Stimulated activated effector memory CD8-positive, alpha-beta T cell treated with anti-CD3 and anti-CD28 coated beads, Interleukin-12 subunit alpha, Interleukin-12 subunit beta, amount 100 ng/mL, for 72 hours (primary cell): ENCODE measurements around the gene TMEM59.
"Not testable (repeated sequence)": the region's sequence is repeated elsewhere in the genome, so short reads cannot be mapped to it uniquely, and the experiment has no call there.

Experiments
- ATAC-seq: fragments of 150-1000 bp; cut with Tn5 transposase; 2 replicates; pipeline ENCODE4 v1.10.0; 2021
- DNase-seq, 2 donors: peaks; one replicate each; pipeline ENCODE4 v3.0.0; 2021 to 2022; ENCODE audit warnings: low spot score in 2 of 2
- H3K27ac Mint-ChIP-seq: one replicate; pipeline ENCODE4 v1.8.0; 2022; ENCODE audit warnings: mild to moderate bottlenecking, mixed read lengths
- H3K36me3 Mint-ChIP-seq: one replicate; pipeline ENCODE4 v1.8.0; 2022; ENCODE audit warnings: mild to moderate bottlenecking, mixed read lengths
- H3K4me1 Mint-ChIP-seq: one replicate; pipeline ENCODE4 v1.8.0; 2022; ENCODE audit warnings: mixed read lengths
- H3K4me3 Mint-ChIP-seq: one replicate; pipeline ENCODE4 v1.8.0; 2022; ENCODE audit warnings: mild to moderate bottlenecking, mixed read lengths
- H3K9me3 Mint-ChIP-seq: one replicate; pipeline ENCODE4 v1.8.0; 2022; ENCODE audit warnings: mixed read lengths

TMEM59 gene

DNA sequence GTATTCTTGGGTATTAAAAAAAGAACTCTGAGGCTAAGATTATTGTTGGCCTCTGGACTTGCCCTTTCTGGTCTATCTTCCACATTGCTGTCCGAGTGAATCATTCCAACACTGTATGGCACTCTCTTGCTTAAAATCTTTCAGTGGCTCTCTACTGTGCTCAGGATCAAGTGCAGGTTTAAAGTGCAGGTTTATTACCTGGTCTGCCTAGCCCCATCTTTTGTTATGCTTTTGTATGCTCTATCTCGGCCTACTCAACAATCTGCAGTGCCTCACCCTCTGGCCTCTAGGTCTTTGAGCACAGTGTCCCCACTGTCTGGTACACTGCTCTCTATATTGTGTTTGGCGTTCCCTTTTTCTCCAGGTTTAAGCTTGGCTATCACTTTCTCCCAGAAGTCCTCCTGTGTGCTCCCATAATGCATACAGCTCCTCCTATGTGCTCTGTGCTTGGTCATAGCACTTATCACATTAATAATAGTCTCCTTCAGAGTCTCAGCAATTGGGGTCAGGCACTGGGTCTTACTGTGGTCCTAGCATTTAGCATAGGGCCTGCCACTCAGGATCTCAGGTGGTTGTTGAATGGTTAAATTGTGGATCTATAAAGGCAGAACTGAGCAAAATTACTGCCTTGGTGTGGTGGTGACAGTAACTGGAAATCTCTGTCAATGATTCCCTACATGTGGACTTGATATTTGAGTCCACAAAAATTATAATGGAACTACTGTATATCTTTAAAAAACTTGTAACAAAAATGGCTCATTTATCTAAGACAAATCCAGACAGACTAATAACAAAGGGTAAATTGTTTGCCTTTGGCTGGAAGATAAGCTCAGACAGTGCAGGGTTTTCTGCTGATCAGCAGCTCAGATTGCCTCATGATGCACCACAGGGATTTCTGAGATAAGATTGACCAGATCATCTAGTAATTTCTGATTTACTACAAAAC, 24.4 kb downstream of the TMEM59 start:
- Mint-ChIP-seq H3K36me3 (peaks cover 55% of the 10 kb centered on the region), H3K27ac (peak overlapping the region; percentile 38), H3K4me1 (peaks cover 4% of the 10 kb centered on the region), H3K4me3 (no peak overlapping the region), H3K9me3 (no peaks in the 10 kb centered on the region)
- ATAC-seq (no peak), DNase-seq (no peak)

DNA sequence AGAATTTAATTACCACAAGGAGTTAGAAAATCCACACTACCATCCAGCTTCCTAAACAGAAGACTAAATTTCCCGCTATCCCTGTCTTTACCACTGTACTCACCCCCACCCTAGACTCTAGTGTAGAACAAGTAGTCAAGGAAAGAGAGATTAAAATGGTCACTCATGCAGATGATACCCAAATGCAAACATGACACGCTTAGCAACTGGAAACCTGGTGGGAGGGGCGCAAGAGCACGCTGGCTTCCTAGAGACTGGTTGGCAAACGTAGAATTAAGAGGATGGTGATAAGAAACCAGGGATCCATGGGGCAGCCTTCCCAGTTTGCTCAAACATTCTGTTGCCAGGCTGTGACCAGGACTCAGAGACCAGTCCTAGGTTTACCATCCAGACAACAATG, 25.2 kb downstream of the TMEM59 start:
- H3K4me3 Mint-ChIP-seq, result no peak overlapping the region
- no peaks in the 10 kb centered on the region for H3K9me3 Mint-ChIP-seq
- DNase-seq (no peak), ATAC-seq (no peak)
- peaks cover 4% of the 10 kb centered on the region for H3K4me1 Mint-ChIP-seq
- peaks cover 48% of the 10 kb centered on the region for H3K36me3 Mint-ChIP-seq
- H3K27ac Mint-ChIP-seq, result peak overlapping the region; percentile 2

DNA sequence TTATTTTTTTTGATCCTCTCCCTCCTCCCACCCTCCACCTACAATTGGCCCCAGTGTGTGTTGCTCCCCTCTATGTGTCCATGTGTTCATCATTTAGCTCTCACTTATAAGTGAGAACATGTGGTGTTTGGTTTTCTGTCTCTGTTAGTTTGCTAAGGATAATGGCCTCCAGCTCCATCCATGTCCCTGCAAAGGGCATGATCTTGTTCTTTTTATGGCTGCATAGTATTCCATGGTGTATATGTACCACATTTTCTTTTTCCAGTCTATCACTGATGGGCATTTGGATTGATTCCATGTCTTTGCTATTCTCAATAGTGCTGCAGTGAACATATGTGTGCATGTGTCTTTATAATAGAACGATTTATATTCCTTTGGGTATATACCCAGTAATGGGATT, 28.2 kb downstream of the TMEM59 start:
- H3K4me1 Mint-ChIP-seq, H3K4me3 Mint-ChIP-seq, ATAC-seq, H3K27ac Mint-ChIP-seq, DNase-seq, H3K9me3 Mint-ChIP-seq: not testable (repeated sequence)
- peaks cover 18% of the 10 kb centered on the region for H3K36me3 Mint-ChIP-seq

DNA sequence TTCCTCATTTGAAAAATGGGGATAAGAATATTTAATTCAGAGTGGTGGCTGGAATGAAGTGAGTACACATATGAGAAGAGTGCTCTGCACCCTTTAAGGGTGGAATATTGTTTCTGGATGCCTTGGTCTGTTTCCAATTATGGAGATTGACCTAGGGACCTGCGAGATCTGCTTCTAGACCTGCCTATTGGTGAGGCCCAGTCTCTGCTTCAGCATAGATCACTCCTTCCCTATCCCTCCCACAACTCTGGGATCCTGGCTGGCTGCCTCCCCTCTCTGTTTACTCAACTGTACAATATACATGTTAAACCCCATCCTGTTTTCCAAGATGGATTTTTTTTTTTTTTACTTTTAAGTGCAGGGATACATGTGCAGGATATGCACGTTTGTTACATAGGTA, 28.6 kb downstream of the TMEM59 start:
- peaks cover 4% of the 10 kb centered on the region for H3K4me1 Mint-ChIP-seq

DNA sequence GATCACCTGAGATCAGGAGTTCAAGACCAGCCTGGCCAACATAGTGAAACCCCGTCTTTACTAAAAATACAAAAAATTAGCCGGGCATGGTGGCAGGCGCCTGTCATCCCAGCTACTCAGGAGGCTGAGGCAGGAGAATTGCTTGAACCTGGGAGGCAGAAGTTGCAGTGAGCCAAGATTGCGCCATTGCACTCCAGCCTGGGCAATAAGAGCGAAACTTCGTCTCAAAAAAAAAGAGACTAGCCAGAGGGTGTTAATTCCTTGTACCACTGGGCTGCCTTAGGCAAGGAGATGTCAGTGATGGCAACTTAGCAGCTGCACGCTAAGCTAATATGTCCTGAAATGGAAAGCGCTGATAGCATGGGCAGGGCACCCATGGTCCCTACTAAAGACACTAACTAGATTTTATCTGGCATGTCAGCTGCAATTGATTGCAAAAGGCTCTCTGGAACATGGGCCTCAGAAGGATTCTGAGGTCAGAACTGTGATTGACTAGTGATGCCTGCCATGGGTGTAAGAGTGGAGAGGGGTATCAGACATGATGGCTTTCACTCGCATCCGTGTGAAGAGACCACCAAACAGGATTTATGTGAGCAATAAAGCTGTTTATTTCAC, 33.3 kb downstream of the TMEM59 start:
- not testable (repeated sequence) for H3K27ac Mint-ChIP-seq, ATAC-seq, H3K9me3 Mint-ChIP-seq, H3K4me3 Mint-ChIP-seq, H3K36me3 Mint-ChIP-seq, H3K4me1 Mint-ChIP-seq
- peak in 1 of 2 donors; percentile 26 for DNase-seq

More for the DNA sequence above, 28.6 kb downstream of the TMEM59 start:
- Mint-ChIP-seq H3K36me3 (peaks cover 13% of the 10 kb centered on the region), H3K27ac (no peak overlapping the region), H3K4me3 (no peak overlapping the region), H3K9me3 (no peaks in the 10 kb centered on the region)
- DNase-seq (no peak), ATAC-seq (no peak)

DNA sequence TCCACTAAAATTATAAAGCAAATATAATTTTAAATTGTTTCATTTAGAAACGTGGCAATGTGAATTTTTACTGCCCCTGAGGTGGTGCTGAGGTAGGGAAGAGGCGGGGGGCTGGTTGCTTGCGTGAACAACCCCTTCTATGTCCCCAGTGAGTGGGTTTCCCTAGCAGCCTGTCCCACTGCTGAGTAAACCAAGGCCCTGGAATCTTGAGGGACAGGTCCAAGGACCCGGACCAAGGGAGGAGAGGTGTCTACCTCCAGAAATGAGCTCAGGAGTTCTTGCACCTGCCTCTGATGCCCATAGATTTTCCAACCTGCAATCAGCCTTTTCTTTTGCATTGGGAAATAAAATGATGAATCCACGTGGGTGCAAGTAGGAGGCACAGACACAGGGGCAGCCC, 34.4 kb downstream of the TMEM59 start:
- Mint-ChIP-seq H3K4me1 (no peaks in the 10 kb centered on the region), H3K9me3 (no peaks in the 10 kb centered on the region), H3K36me3 (no peaks in the 10 kb centered on the region), H3K27ac (no peak overlapping the region), H3K4me3 (no peak overlapping the region)
- ATAC-seq, result no peak
- DNase-seq, result no peak

DNA sequence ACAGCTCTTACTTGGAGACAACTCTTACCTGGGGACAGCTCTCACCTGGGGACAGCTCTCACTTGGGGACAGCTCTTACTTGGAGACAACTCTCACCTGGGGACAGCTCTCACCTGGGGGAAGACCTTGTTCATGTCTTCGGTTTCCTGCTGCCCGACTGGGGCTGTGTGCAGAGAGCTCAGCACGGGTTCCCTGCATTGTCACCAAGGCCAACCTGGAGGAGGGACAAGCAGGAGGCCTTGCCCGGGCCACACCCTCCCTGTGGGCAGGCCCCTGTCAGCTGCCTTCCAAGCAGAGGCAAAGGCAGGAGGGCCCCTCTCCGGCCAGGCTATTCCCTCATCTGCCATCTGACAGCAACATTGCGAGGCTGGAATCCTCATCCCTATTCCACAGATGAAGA, 35.0 kb downstream of the TMEM59 start, which contains the start of gene LDLRAD1:
Gene LDLRAD1, minus strand, starts transcription at position 208 of the 400 bp plus-strand sequence. Its CDS starts 74 bp downstream, at position 134.
- no peaks in the 10 kb centered on the region for H3K4me1 Mint-ChIP-seq
- DNase-seq (no peak), ATAC-seq (no peak)
- no peaks in the 10 kb centered on the region for H3K9me3 Mint-ChIP-seq
- H3K27ac Mint-ChIP-seq, result no peak within 1 kb of the TSS
- no peaks in the 10 kb centered on the region for H3K36me3 Mint-ChIP-seq
- no peak within 1 kb of the TSS for H3K4me3 Mint-ChIP-seq

DNA sequence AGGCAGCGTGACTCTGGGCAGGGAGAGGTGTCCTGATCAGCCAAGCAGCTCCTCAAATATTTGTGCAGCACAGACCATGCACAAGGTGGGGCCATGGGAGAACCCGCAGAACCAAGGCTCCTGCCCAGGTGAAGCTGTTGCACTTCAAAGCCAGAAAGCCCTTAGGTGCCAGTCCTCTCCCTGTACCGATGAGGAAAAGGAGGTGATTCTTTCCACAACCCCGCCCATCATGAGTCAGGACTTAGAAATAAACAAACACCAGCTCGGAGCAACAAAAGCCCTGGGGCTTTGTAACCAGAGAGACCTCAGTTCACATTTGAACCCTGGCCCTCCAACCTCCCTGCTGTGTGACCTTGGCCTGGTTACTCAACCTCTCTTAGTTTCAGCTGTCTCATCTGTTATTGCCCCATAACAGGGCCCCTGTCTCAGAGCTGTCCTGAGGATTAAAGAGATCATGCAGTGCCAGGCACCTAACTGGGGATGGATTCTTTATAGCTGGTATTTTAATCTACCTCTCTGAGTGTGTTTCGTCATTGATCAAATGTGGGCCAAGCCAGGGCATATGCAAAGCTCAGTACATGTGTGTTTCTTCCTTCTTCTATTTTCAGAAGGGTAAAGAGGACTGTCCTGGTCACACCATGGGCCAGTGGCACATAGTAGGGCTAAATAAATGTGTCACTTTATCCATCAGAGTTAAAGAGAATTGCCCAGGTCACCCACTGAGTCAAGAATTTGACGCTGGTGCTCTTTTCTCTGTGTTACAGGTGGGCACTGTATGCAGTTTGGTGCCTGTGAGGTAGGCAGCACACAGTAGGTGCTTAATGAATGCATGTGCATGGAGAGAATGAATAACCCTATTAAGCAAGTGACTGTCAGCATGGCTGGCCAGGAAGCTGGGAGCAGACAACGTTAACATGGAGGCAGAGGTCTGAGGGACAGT, 36.4 kb downstream of the TMEM59 start:
- Mint-ChIP-seq H3K4me3 (no peak overlapping the region), H3K36me3 (no peaks in the 10 kb centered on the region), H3K27ac (no peak overlapping the region), H3K4me1 (no peaks in the 10 kb centered on the region), H3K9me3 (no peaks in the 10 kb centered on the region)
- no peak for ATAC-seq
- DNase-seq, result no peak

DNA sequence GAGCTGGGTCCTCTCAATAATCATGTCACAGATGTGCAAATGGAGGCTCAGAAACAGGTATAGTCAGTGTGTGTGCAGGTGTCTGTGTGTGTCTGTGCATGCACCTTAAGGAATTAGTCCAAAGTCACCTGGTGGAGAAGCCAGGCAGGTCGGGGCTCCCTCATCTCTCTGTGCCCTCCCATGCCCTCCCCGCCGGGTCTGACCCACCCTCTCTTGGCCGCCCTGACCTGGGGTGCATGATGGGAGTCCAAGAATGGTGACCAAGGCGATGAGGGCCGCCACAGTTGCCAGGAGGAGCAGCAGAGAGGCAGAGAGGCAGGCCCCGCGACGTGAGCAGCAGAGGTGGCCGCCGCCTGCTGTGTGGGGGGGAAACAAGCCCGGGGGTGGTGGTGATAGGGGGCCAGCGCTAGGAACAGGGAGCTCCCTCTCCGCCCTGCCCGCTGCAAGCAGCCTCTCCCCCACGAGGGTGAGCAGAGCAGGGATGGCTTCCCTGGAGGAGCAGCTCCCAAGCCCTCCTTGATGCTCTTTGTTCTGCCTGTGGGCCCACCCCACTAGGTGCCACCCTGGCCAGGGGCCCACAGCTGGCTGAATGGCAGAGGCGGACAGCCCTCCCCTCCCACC, 38.9 kb downstream of the TMEM59 start:
- H3K4me1 Mint-ChIP-seq, result no peaks in the 10 kb centered on the region
- no peak for DNase-seq
- ATAC-seq, result no peak
- H3K4me3 Mint-ChIP-seq, result no peak overlapping the region
- no peaks in the 10 kb centered on the region for H3K36me3 Mint-ChIP-seq
- H3K9me3 Mint-ChIP-seq, result no peaks in the 10 kb centered on the region
- no peak overlapping the region for H3K27ac Mint-ChIP-seq

DNA sequence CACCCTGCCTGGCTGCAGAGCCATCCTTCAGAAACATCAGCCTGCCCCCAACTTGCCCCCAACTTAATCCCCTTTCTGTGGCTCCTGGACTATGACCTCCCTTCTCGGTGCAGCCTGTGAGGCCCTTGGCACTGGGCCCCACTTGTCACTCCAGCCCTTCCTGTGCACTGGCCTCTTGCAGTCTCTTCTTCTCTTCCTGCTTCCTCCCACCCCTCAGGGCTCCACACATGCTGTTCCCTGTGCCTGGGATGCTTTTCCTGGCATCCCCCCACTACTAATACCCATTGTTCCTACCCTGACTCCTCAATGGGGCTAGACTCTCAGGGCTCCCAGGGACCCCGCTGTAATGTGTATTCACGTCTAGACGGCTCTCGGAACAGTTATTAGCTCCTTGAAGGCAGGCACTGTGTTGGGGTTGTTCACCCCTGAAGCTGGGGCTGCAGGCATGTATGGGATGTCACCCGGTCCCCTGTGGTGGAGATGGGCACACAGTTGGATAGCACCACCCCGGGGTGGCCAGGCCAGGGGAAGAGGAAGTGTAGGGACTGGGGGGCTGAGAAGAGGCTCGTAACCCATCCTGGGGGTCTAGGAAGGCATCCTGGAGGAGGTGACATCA, 39.5 kb downstream of the TMEM59 start:
- Mint-ChIP-seq H3K4me3 (no peak overlapping the region), H3K27ac (no peak overlapping the region), H3K36me3 (no peaks in the 10 kb centered on the region), H3K9me3 (no peaks in the 10 kb centered on the region), H3K4me1 (no peaks in the 10 kb centered on the region)
- ATAC-seq (no peak), DNase-seq (no peak)

DNA sequence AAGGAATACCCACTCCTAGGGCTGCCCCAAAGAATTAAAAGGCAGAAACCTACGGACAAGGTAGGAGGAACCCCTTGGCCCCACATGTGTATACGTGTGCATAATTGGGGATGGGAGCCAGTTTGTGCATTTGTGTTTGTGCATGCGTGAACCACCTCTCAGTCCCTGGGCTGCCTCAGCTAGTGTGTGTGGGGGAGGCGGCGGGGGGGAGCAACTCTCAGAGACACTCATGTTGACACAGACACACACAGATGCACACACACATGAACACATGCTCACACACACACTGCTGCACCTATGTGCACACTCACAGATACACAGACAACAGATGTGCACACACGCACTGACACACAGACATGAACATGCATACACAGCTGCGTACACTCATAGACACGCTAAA, 40.1 kb downstream of the TMEM59 start:
- no peak overlapping the region for H3K27ac Mint-ChIP-seq
- H3K9me3 Mint-ChIP-seq, result no peaks in the 10 kb centered on the region
- DNase-seq, result no peak
- H3K4me1 Mint-ChIP-seq, result no peaks in the 10 kb centered on the region
- ATAC-seq, result no peak
- no peak overlapping the region for H3K4me3 Mint-ChIP-seq
- H3K36me3 Mint-ChIP-seq, result no peaks in the 10 kb centered on the region

DNA sequence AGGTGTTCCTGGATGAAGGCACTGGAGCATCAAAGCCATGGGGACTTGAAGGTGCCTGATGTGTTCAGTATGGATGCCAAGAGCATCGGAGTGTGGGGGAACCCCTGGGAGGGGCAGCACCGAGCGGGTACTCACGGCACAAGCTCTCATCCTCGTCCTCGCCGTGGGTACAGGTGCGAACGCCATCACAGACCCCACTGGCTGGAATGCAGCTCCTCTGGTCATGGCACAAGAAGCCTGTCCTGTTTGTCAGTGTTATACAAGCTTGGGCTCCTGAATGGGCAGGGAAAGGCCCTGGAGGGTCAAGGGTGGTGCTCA, 41.0 kb downstream of the TMEM59 start:
- DNase-seq (no peak), ATAC-seq (no peak)
- Mint-ChIP-seq H3K4me3 (no peak overlapping the region), H3K9me3 (no peaks in the 10 kb centered on the region), H3K4me1 (no peaks in the 10 kb centered on the region), H3K27ac (no peak overlapping the region), H3K36me3 (no peaks in the 10 kb centered on the region)

DNA sequence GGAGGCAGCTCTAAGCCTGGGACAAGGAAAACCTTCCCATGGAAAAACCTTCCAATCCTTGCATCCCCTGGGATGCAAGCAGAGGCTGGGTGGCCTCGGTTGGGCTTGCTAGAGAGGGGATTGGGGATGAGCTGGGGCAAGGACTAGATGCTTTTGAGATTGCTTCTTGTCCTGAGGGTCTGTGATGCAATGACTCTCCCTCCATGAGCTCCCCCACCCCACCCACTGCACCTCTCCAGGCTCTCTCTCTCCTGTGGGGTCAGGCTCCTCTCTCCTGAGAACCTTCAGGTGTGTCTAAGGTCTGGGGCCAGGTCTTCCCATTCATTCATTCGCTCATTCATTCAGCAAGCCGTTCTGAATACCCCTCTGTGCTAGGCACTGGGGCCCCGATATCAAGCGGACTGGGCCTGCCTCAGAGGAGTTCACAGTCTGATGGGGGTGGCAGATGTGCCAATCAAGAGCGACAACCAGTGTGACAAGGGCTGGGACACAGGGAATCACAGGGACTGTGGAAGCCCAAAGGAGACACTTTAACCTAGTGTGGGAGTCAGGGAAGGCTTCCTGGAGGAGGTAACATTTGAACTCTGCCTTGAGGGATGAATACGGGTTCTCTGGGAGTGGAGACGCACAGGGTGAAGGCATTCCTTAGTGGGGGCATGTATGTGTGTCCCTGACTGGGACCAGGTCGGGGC, 41.5 kb downstream of the TMEM59 start:
- Mint-ChIP-seq H3K36me3 (no peaks in the 10 kb centered on the region), H3K27ac (no peak overlapping the region), H3K4me3 (no peak overlapping the region), H3K9me3 (no peaks in the 10 kb centered on the region), H3K4me1 (no peaks in the 10 kb centered on the region)
- ATAC-seq, result no peak
- no peak for DNase-seq

DNA sequence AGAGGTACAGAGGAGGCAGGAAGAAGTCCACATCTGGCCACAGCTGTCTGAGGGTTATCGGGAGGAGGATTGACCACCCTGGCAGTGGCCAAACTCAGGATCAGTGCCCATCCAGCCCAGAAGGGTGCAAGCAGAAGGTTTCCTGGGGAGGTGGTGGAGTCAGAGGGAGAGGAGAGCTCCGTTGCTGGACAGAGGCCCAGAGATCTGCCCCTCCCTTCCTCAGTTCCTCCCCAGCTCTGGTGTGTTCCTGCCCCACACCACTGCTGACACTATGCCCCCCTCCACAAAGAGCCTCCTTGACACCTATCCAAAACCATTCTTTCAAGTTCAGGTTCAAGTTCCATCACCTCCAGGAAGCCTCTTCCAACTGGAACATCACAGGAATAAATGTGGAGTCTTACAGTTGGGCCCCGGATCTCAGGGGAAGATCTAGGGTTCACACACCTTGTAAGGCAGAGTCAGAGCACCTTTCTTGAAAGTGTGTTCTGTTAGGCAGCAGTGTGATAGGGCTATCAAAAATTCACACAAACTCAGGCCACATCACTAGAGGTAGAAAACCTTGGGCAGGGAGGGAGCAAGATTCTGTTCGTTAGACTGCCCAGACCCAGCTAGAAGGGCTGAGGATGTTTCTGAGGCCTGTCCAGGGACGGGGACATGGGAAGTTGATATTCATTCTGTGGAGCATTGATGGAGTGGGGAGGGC, 42.4 kb downstream of the TMEM59 start:
- DNase-seq (no peak), ATAC-seq (no peak)
- Mint-ChIP-seq H3K4me3 (no peak overlapping the region), H3K27ac (no peak overlapping the region), H3K36me3 (no peaks in the 10 kb centered on the region), H3K9me3 (no peaks in the 10 kb centered on the region), H3K4me1 (no peaks in the 10 kb centered on the region)
